Glomerular endothelial cell (primary cell): ENCODE data around the gene STK32B. TPM values are rescaled to one million over a fixed set of nuclear protein-coding genes. Genes with fewer than 3 reads are reported as not detected.
"Not testable (repeated sequence)": the region's sequence is repeated elsewhere in the genome, so short reads cannot be mapped to it uniquely, and the experiment has no call there.

Experiments used
- DNase-seq: peaks from one replicate; pipeline ENCODE4 v3.0.0-alpha.2; 2011; ENCODE audit warnings: low read depth, low spot score; ENCODE audit errors: extremely low read depth
- total RNA-seq: library from RNA; depleted of rRNA; stranded (reverse); fragments of >200 nt; gene quantifications from 2 replicates; pipeline ENCODE4 v1.2.3, GENCODE V29; 2015

Gene STK32B
- total RNA-seq, 1 donor from 2014 or later, result 29.0 TPM

- no peak for DNase-seq
These were observed 196.5 kb downstream of the STK32B start for GRCh38 chr4:5247735-5248134.

- DNase-seq, result no peak
These were observed 198.4 kb downstream of the STK32B start for GRCh38 chr4:5249727-5250126.

GRCh38 chr4:5250536-5250935 lies 199.3 kb downstream of the STK32B start:
- DNase-seq, result not testable (repeated sequence)

- no peak for DNase-seq
These were observed 205.1 kb downstream of the STK32B start for GRCh38 chr4:5256421-5256820.

- DNase-seq, result no peak
These were observed 205.8 kb downstream of the STK32B start for GRCh38 chr4:5257086-5257485.

- DNase-seq, result no peak
These were observed 208.2 kb downstream of the STK32B start for GRCh38 chr4:5259471-5259870.

- DNase-seq, result no peak
These were observed 208.8 kb downstream of the STK32B start for GRCh38 chr4:5260121-5260520.

GRCh38 chr4:5261866-5262265 lies 210.6 kb downstream of the STK32B start:
- no peak for DNase-seq

- DNase-seq, result no peak
These were observed 215.7 kb downstream of the STK32B start for GRCh38 chr4:5266991-5267390.

GRCh38 chr4:5267408-5267807 lies 216.1 kb downstream of the STK32B start:
- no peak for DNase-seq

- no peak for DNase-seq
These were observed 225.3 kb downstream of the STK32B start for GRCh38 chr4:5276475-5277075.

- DNase-seq, result no peak
These were observed 225.8 kb downstream of the STK32B start for GRCh38 chr4:5277079-5277478.

- DNase-seq, result no peak
These were observed 226.9 kb downstream of the STK32B start for GRCh38 chr4:5278213-5278612.

GRCh38 chr4:5280069-5280468 lies 228.8 kb downstream of the STK32B start:
- DNase-seq, result not testable (repeated sequence)

GRCh38 chr4:5280828-5281227 lies 229.5 kb downstream of the STK32B start:
- DNase-seq, result no peak

GRCh38 chr4:5283837-5284236 lies 232.6 kb downstream of the STK32B start:
- DNase-seq, result no peak

GRCh38 chr4:5284517-5284916 lies 233.2 kb downstream of the STK32B start:
- DNase-seq, result no peak

GRCh38 chr4:5292101-5292500 lies 240.8 kb downstream of the STK32B start:
- DNase-seq, result no peak

GRCh38 chr4:5298000-5298787 lies 246.9 kb downstream of the STK32B start:
- DNase-seq, result not testable (repeated sequence)

GRCh38 chr4:5300283-5300682 lies 249.0 kb downstream of the STK32B start:
- no peak for DNase-seq

- no peak for DNase-seq
These were observed 256.6 kb downstream of the STK32B start for GRCh38 chr4:5307928-5308327.

GRCh38 chr4:5322321-5322720 lies 271.0 kb downstream of the STK32B start:
- no peak for DNase-seq
